ENCODE results near the gene FBXO17.

DNA sequence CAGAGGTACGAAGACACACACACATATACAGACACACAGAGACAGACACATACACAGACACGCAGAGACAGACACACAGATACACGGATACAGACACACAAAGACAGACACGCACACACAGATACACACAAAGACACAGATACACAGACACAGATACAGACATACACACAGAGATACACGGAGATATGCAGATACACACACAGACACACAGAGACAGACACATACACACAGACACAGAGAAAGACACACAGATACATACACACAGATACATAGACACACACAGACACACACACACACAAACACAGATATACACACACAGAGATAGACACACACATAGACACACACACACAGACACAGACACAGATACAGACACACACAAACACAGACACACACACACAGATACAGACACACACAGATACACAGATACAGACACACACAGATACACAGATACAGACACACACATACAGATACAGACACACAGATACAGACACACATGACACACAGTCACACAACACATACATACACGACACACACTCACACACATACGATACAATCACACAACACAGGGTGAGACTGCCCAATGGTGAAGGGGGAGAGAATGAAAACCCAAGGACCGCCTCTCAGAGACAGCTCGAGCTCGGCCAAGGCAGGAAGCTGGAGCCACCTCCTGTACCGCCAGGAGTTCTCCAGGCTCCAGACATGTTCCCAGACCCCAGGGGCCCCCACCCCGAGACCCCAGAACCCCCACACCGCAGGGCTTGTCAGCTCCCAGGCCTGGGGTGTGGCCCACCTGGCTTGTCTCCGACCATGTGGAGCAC is 54.7 kb downstream of the FBXO17 start:
- no peak for TF ChIP-seq YY1 (IDR thresholded peaks at IDR 0.05)
- TF ChIP-seq JUND (IDR thresholded peaks at IDR 0.05) = no peak
- TF ChIP-seq, protein P1, sequence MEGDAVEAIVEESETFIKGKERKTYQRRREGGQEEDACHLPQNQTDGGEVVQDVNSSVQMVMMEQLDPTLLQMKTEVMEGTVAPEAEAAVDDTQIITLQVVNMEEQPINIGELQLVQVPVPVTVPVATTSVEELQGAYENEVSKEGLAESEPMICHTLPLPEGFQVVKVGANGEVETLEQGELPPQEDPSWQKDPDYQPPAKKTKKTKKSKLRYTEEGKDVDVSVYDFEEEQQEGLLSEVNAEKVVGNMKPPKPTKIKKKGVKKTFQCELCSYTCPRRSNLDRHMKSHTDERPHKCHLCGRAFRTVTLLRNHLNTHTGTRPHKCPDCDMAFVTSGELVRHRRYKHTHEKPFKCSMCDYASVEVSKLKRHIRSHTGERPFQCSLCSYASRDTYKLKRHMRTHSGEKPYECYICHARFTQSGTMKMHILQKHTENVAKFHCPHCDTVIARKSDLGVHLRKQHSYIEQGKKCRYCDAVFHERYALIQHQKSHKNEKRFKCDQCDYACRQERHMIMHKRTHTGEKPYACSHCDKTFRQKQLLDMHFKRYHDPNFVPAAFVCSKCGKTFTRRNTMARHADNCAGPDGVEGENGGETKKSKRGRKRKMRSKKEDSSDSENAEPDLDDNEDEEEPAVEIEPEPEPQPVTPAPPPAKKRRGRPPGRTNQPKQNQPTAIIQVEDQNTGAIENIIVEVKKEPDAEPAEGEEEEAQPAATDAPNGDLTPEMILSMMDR (IDR thresholded peaks at IDR 0.05; ENCODE audit: low read depth, low read length, missing input control) = no peak
